ENCODE measurements around the gene OTOGL.

Gene OTOGL

DNA sequence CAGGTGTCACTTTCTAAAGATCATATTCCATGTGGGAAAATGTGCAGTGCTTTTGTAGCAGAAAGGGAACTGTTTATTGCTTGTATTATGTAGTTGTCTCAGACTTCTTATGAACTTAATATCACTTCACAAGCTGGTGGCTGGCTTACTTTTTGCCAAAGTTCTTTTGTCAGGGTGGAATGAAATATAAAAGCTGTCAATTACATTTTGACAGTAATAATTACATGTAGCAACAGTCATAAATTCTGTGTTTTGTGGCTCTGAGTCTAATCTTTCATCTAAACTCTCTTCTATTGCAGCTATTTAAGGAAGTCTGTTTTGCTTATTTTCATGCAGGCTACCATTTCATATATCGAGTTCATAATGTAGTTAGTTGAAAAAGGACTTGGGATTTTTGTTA, 106.6 kb downstream of the OTOGL start:
- H3K9me3 ChIP-seq (ENCODE audit: low read length), result no peaks in the 10 kb centered on the region
- H3K4me2 ChIP-seq (ENCODE audit: low read length), result no peak overlapping the region
- no peaks in the 10 kb centered on the region for H3F3A ChIP-seq (ENCODE audit: insufficient read depth, low read length)
- TF ChIP-seq, protein P1, sequence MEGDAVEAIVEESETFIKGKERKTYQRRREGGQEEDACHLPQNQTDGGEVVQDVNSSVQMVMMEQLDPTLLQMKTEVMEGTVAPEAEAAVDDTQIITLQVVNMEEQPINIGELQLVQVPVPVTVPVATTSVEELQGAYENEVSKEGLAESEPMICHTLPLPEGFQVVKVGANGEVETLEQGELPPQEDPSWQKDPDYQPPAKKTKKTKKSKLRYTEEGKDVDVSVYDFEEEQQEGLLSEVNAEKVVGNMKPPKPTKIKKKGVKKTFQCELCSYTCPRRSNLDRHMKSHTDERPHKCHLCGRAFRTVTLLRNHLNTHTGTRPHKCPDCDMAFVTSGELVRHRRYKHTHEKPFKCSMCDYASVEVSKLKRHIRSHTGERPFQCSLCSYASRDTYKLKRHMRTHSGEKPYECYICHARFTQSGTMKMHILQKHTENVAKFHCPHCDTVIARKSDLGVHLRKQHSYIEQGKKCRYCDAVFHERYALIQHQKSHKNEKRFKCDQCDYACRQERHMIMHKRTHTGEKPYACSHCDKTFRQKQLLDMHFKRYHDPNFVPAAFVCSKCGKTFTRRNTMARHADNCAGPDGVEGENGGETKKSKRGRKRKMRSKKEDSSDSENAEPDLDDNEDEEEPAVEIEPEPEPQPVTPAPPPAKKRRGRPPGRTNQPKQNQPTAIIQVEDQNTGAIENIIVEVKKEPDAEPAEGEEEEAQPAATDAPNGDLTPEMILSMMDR (IDR thresholded peaks at IDR 0.05; ENCODE audit: low read length), result no peak
- TF ChIP-seq EZH2 (IDR thresholded peaks at IDR 0.05; ENCODE audit: borderline replicate concordance, low read length), result no peak
- H3K27ac ChIP-seq (ENCODE audit: low read depth, low read length, poor library complexity, severe bottlenecking), result no peak overlapping the region
- H3K9ac ChIP-seq (ENCODE audit: low read length), result no peak overlapping the region
- H3K4me3 ChIP-seq (ENCODE audit: low read depth, low read length, poor library complexity, severe bottlenecking), result no peak overlapping the region
- no peaks in the 10 kb centered on the region for H3K9me2 ChIP-seq (ENCODE audit: low read depth, low read length)
- H3K79me2 ChIP-seq (ENCODE audit: insufficient read depth, low read length), result no peaks in the 10 kb centered on the region
- H3K4me1 ChIP-seq (ENCODE audit: insufficient read depth, low read length, severe bottlenecking), result no peaks in the 10 kb centered on the region
- H3K36me3 ChIP-seq (ENCODE audit: insufficient read depth, low read length), result no peaks in the 10 kb centered on the region
- no peak overlapping the region for H2AFZ ChIP-seq (ENCODE audit: low read length)
- H4K20me1 ChIP-seq (ENCODE audit: insufficient read depth, low read length), result no peaks in the 10 kb centered on the region
- H3K27me3 ChIP-seq (ENCODE audit: insufficient read depth, low read length), result no peaks in the 10 kb centered on the region

DNA sequence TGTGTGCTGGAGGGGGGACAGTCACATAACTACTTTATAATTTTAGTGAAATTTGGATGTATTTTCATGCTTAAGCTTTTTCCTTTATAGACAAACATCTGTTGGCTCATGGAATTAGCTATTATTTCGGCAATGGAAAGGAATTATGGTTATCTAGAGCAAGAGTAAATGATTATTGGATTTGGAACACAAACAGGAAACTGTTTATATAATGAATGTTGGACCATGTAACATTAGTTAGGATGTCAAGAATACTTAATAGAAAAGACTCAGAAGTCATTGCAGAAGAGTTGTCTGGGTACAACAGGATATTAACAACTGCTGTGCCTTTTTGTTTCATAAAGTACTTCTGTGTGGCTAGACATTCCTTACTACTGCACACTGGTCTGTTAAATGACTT, 108.7 kb downstream of the OTOGL start:
- Histone ChIP-seq H3K9ac (ENCODE audit: low read length) (no peak overlapping the region), H3K4me3 (ENCODE audit: low read depth, low read length, poor library complexity, severe bottlenecking) (no peak overlapping the region), H2AFZ (ENCODE audit: low read length) (no peak overlapping the region), H4K20me1 (ENCODE audit: insufficient read depth, low read length) (no peaks in the 10 kb centered on the region), H3K79me2 (ENCODE audit: insufficient read depth, low read length) (no peaks in the 10 kb centered on the region), H3K27ac (ENCODE audit: low read depth, low read length, poor library complexity, severe bottlenecking) (no peak overlapping the region), H3K9me3 (ENCODE audit: low read length) (no peaks in the 10 kb centered on the region), H3K36me3 (ENCODE audit: insufficient read depth, low read length) (no peaks in the 10 kb centered on the region), H3K27me3 (ENCODE audit: insufficient read depth, low read length) (no peaks in the 10 kb centered on the region), H3K9me2 (ENCODE audit: low read depth, low read length) (no peaks in the 10 kb centered on the region), H3F3A (ENCODE audit: insufficient read depth, low read length) (no peaks in the 10 kb centered on the region), H3K4me1 (ENCODE audit: insufficient read depth, low read length, severe bottlenecking) (no peaks in the 10 kb centered on the region), H3K4me2 (ENCODE audit: low read length) (no peak overlapping the region)
- TF ChIP-seq, protein P1 (IDR thresholded peaks at IDR 0.05; ENCODE audit: low read length), result no peak
- no peak for TF ChIP-seq EZH2 (IDR thresholded peaks at IDR 0.05; ENCODE audit: borderline replicate concordance, low read length)

DNA sequence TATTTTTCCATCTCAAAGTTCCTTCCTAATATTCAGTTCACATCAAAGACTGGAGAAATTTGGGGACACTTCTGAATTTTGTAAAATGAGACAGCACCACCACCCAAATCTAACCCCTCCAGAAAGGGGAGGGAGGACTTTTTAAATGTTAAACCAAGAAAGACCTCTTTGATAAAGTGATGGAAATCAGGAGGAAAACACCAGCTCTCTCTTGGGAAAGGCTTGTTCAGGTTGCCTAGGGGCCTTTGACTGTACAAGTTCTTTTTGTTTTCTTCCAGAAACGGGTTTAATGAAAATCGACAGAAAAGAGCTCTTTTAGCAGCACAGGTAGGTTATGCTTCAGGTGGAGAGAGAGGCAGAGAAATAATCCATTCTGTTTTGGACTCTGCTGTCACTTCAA, 112.3 kb downstream of the OTOGL start:
- H3K27me3 ChIP-seq (ENCODE audit: insufficient read depth, low read length), result no peaks in the 10 kb centered on the region
- no peak overlapping the region for H3K27ac ChIP-seq (ENCODE audit: low read depth, low read length, poor library complexity, severe bottlenecking)
- TF ChIP-seq, protein P1 (IDR thresholded peaks at IDR 0.05; ENCODE audit: low read length), result no peak
- TF ChIP-seq EZH2 (IDR thresholded peaks at IDR 0.05; ENCODE audit: borderline replicate concordance, low read length), result no peak
- no peaks in the 10 kb centered on the region for H3K9me3 ChIP-seq (ENCODE audit: low read length)
- H2AFZ ChIP-seq (ENCODE audit: low read length), result no peak overlapping the region
- no peak overlapping the region for H3K9ac ChIP-seq (ENCODE audit: low read length)
- no peaks in the 10 kb centered on the region for H4K20me1 ChIP-seq (ENCODE audit: insufficient read depth, low read length)
- no peaks in the 10 kb centered on the region for H3K4me1 ChIP-seq (ENCODE audit: insufficient read depth, low read length, severe bottlenecking)
- H3K4me3 ChIP-seq (ENCODE audit: low read depth, low read length, poor library complexity, severe bottlenecking), result no peak overlapping the region
- no peak overlapping the region for H3K4me2 ChIP-seq (ENCODE audit: low read length)
- H3K36me3 ChIP-seq (ENCODE audit: insufficient read depth, low read length), result no peaks in the 10 kb centered on the region
- H3K9me2 ChIP-seq (ENCODE audit: low read depth, low read length), result no peaks in the 10 kb centered on the region
- no peaks in the 10 kb centered on the region for H3F3A ChIP-seq (ENCODE audit: insufficient read depth, low read length)
- no peaks in the 10 kb centered on the region for H3K79me2 ChIP-seq (ENCODE audit: insufficient read depth, low read length)
